Mesenchymal stem cell (in vitro differentiated cells and primary cell): ENCODE measurements around the gene OSM.

Experiments used
- DNase-seq: peaks from one replicate; pipeline ENCODE4 v3.0.0-alpha.2; 2013
- H2AFZ ChIP-seq: one replicate; pipeline ENCODE4 v1.6.1; 2013; ENCODE audit warnings: low read depth, mild to moderate bottlenecking, control low read depth, inconsistent platforms, low read length, moderate library complexity
- H2AK5ac ChIP-seq: 2 replicates; pipeline ENCODE4 v1.6.1; 2013; ENCODE audit warnings: low read length, moderate library complexity, mild to moderate bottlenecking, inconsistent platforms; ENCODE audit not compliant: severe bottlenecking
- H2BK120ac ChIP-seq: one replicate; pipeline ENCODE4 v1.6.1; 2013; ENCODE audit warnings: low read depth, mild to moderate bottlenecking, inconsistent platforms, low read length, moderate library complexity
- H2BK12ac ChIP-seq, 2 experiments: one replicate each; pipeline ENCODE4 v1.6.1; 2013; ENCODE audit warnings: inconsistent platforms in 2 of 2, low read length in 2 of 2, mild to moderate bottlenecking in 2 of 2, moderate library complexity in 2 of 2, control low read depth in 1 of 2
- H2BK15ac ChIP-seq: one replicate; pipeline ENCODE4 v1.6.1; 2013; ENCODE audit warnings: mild to moderate bottlenecking, low read depth, inconsistent platforms; ENCODE audit not compliant: poor library complexity, severe bottlenecking
- H2BK5ac ChIP-seq: 2 replicates; pipeline ENCODE4 v1.6.1; 2013; ENCODE audit warnings: low read depth, mild to moderate bottlenecking, low read length, control low read depth, inconsistent platforms; ENCODE audit not compliant: poor library complexity, severe bottlenecking
- H3K14ac ChIP-seq, 2 experiments: one replicate each; pipeline ENCODE4 v1.6.1; 2013; ENCODE audit warnings: inconsistent platforms in 2 of 2, low read length in 2 of 2, control low read depth in 1 of 2, mild to moderate bottlenecking in 1 of 2, moderate library complexity in 1 of 2
- H3K18ac ChIP-seq, 2 experiments: one replicate each; pipeline ENCODE4 v1.6.1; 2013; ENCODE audit warnings: inconsistent platforms in 2 of 2, low read length in 2 of 2, control low read depth in 1 of 2, low read depth in 1 of 2, mild to moderate bottlenecking in 1 of 2
- H3K23ac ChIP-seq, 2 experiments: one replicate each; pipeline ENCODE4 v1.6.1; 2013; ENCODE audit warnings: inconsistent platforms in 2 of 2, low read length in 2 of 2, mild to moderate bottlenecking in 2 of 2, moderate library complexity in 2 of 2, control low read depth in 1 of 2
- H3K27ac ChIP-seq: 2 replicates; pipeline ENCODE4 v1.5.1; 2013; ENCODE audit warnings: mild to moderate bottlenecking, moderate library complexity, low read length, control low read depth, inconsistent platforms; ENCODE audit not compliant: poor library complexity, severe bottlenecking
- H3K27me3 ChIP-seq, 2 experiments: 2 replicates each; pipeline versions ENCODE4 v1.6.1 to v1.7.0; 2013; ENCODE audit warnings: low read length in 2 of 2, mild to moderate bottlenecking in 2 of 2, moderate library complexity in 2 of 2, control low read depth in 1 of 2, inconsistent platforms in 1 of 2; ENCODE audit not compliant: control insufficient read depth in 1 of 2, insufficient read depth in 1 of 2
- H3K36me3 ChIP-seq, 2 experiments: 2 replicates each; pipeline versions ENCODE4 v1.6.1 to v1.7.0; 2013; ENCODE audit warnings: low read length in 2 of 2, control low read depth in 1 of 2, inconsistent platforms in 1 of 2, low read depth in 1 of 2, mild to moderate bottlenecking in 1 of 2; ENCODE audit not compliant: insufficient read depth in 2 of 2, control insufficient read depth in 1 of 2
- H3K4ac ChIP-seq, 2 experiments: one replicate each; pipeline ENCODE4 v1.6.1; 2013; ENCODE audit warnings: inconsistent platforms in 2 of 2, low read length in 2 of 2, mild to moderate bottlenecking in 2 of 2, moderate library complexity in 2 of 2, control low read depth in 1 of 2, low read depth in 1 of 2
- H3K4me1 ChIP-seq: 2 replicates; pipeline ENCODE4 v1.6.1; 2013; ENCODE audit warnings: low read depth, low read length, control low read depth; ENCODE audit not compliant: control insufficient read depth, insufficient read depth
- H3K4me2 ChIP-seq: 2 replicates; pipeline ENCODE4 v1.6.1; 2013; ENCODE audit warnings: low read length, mild to moderate bottlenecking, inconsistent platforms; ENCODE audit not compliant: poor library complexity, severe bottlenecking
- H3K4me3 ChIP-seq, 2 experiments: 2 replicates each; pipeline versions ENCODE4 v1.5.1 to v1.7.0; 2013; ENCODE audit warnings: low read length in 2 of 2, mild to moderate bottlenecking in 2 of 2, control low read depth in 1 of 2, low read depth in 1 of 2; ENCODE audit not compliant: insufficient read depth in 1 of 2
- H3K79me1 ChIP-seq: replicated peaks from 2 replicates; pipeline ENCODE4 v1.6.1; 2013; ENCODE audit warnings: mild to moderate bottlenecking, control low read depth, low read length, inconsistent platforms; ENCODE audit not compliant: poor library complexity, severe bottlenecking
- H3K9ac ChIP-seq: 2 replicates; pipeline ENCODE4 v1.7.0; 2013; ENCODE audit warnings: mild to moderate bottlenecking, low read length, moderate library complexity
- H3K9me3 ChIP-seq: 2 replicates; pipeline ENCODE4 v1.7.0; 2013; ENCODE audit warnings: mild to moderate bottlenecking, low read length; ENCODE audit not compliant: control insufficient read depth
- H4K8ac ChIP-seq: one replicate; pipeline ENCODE4 v1.6.1; 2013; ENCODE audit warnings: inconsistent platforms, mild to moderate bottlenecking, low read length, moderate library complexity
- H4K91ac ChIP-seq: one replicate; pipeline ENCODE4 v1.6.1; 2013; ENCODE audit warnings: mild to moderate bottlenecking, low read length, inconsistent platforms
- WGBS: methylation state at CpG from one replicate; pipeline ENCODE4 v1.1.7; 2013; ENCODE audit warnings: mixed read lengths; 5-methylcytosine and 5-hydroxymethylcytosine counted together

Gene OSM

GRCh38 chr22:30280505-30280904, 13.9 kb upstream of the OSM start:
- Histone ChIP-seq H2BK12ac (no peak overlapping the region), H2AFZ (no peak overlapping the region), H3K4me3 (no peak overlapping the region), H2BK120ac (no peak overlapping the region), H4K91ac (no peak overlapping the region), H3K27ac (no peak overlapping the region), H4K8ac (no peak overlapping the region), H3K23ac (no peak overlapping the region), H3K18ac (no peak overlapping the region), H3K79me1 (peaks cover 7% of the 10 kb centered on the region), H3K4me1 (peaks cover 27% of the 10 kb centered on the region), H2BK15ac (no peak overlapping the region), H2BK5ac (no peak overlapping the region), H3K9me3 (no peaks in the 10 kb centered on the region), H3K9ac (no peak overlapping the region), H3K27me3 (no peaks in the 10 kb centered on the region), H3K36me3 (peaks cover 8 to 39% of the 10 kb centered on the region in 2 experiments), H3K14ac (no peak overlapping the region), H2AK5ac (no peak overlapping the region), H3K4ac (no peak overlapping the region), H3K4me2 (no peak overlapping the region)
- 90% methylated on average over 5 of the region's 8 CpGs for WGBS
- DNase-seq = no peak

- Histone ChIP-seq H3K4me2 (no peak overlapping the region), H3K9ac (no peak overlapping the region), H3K4me3 (no peak overlapping the region), H2BK120ac (no peak overlapping the region), H4K8ac (no peak overlapping the region), H3K36me3 (peaks cover 2 to 34% of the 10 kb centered on the region in 2 experiments), H2AFZ (no peak overlapping the region), H2BK12ac (no peak overlapping the region), H3K4ac (no peak overlapping the region), H3K18ac (no peak overlapping the region), H2BK15ac (no peak overlapping the region), H2AK5ac (no peak overlapping the region), H3K14ac (no peak overlapping the region), H3K27me3 (no peaks in the 10 kb centered on the region), H3K23ac (no peak overlapping the region), H3K4me1 (peaks cover 25% of the 10 kb centered on the region), H3K27ac (no peak overlapping the region), H3K9me3 (no peaks in the 10 kb centered on the region), H4K91ac (no peak overlapping the region), H2BK5ac (no peak overlapping the region), H3K79me1 (peaks cover 3% of the 10 kb centered on the region)
- no peak for DNase-seq
- 98% methylated on average over 5 of the region's 5 CpGs for WGBS
Observed at GRCh38 chr22:30279932-30280331, 13.3 kb upstream of the OSM start.

- Histone ChIP-seq H3K4me2 (no peak overlapping the region), H3K9ac (no peak overlapping the region), H3K4me3 (no peak overlapping the region), H4K8ac (no peak overlapping the region), H2BK5ac (no peak overlapping the region), H3K18ac (no peak overlapping the region), H3K14ac (no peak overlapping the region), H3K36me3 (peaks cover 0 to 27% of the 10 kb centered on the region in 2 experiments), H3K4ac (peak overlapping the region in 1 of 2 experiments; percentile 27), H4K91ac (no peak overlapping the region), H3K27me3 (no peaks in the 10 kb centered on the region), H2AFZ (no peak overlapping the region), H2BK12ac (no peak overlapping the region), H3K4me1 (peaks cover 25% of the 10 kb centered on the region), H3K23ac (no peak overlapping the region), H2AK5ac (no peak overlapping the region), H3K27ac (no peak overlapping the region), H3K9me3 (no peaks in the 10 kb centered on the region), H2BK120ac (no peak overlapping the region), H3K79me1 (peaks cover 3% of the 10 kb centered on the region), H2BK15ac (no peak overlapping the region)
- no peak for DNase-seq
- WGBS = 84% methylated on average over 16 of the region's 16 CpGs
Observed at GRCh38 chr22:30279046-30279788, 12.6 kb upstream of the OSM start.

GRCh38 chr22:30277547-30278344, 11.1 kb upstream of the OSM start:
- H3K27me3 ChIP-seq = no peaks in the 10 kb centered on the region
- H3K9me3 ChIP-seq = no peaks in the 10 kb centered on the region
- peak overlapping the region; percentile 48 for H3K27ac ChIP-seq
- H3K9ac ChIP-seq = peak overlapping the region; percentile 75
- DNase-seq = peak; percentile 65
- H3K4me2 ChIP-seq = no peak overlapping the region
- peak overlapping the region; percentile 66 to 73 for H3K18ac ChIP-seq
- H2BK5ac ChIP-seq = no peak overlapping the region
- H3K36me3 ChIP-seq = peaks cover 0 to 14% of the 10 kb centered on the region in 2 experiments
- peak overlapping the region in 1 of 2 experiments; percentile 79 for H3K14ac ChIP-seq
- peaks cover 1% of the 10 kb centered on the region for H3K79me1 ChIP-seq
- H4K91ac ChIP-seq = peak overlapping the region; percentile 48
- peak overlapping the region in 1 of 2 experiments; percentile 38 for H3K4me3 ChIP-seq
- no peak overlapping the region for H2BK120ac ChIP-seq
- WGBS = 50% methylated on average over 12 of the region's 14 CpGs
- peak overlapping the region; percentile 53 to 76 for H2BK12ac ChIP-seq
- H2AFZ ChIP-seq = peak overlapping the region; percentile 11
- H2AK5ac ChIP-seq = no peak overlapping the region
- H3K4ac ChIP-seq = peak overlapping the region in 1 of 2 experiments; percentile 7
- H4K8ac ChIP-seq = peak overlapping the region; percentile 82
- H3K4me1 ChIP-seq = peaks cover 16% of the 10 kb centered on the region
- H3K23ac ChIP-seq = no peak overlapping the region
- H2BK15ac ChIP-seq = peak overlapping the region; percentile 54
